T-helper 2 cell treated with Interferon-gamma antibody and Interleukin-4, amounts not matched to agents 5 μg/mL and 100 μg/mL, for 36 hours (primary cell): Measurements from ENCODE around the gene ETFA.
A peak's percentile ranks its signal among the peaks of the same experiment; 100 is the strongest.

ENCODE experiments used
- DNase-seq: peaks from one replicate; pipeline ENCODE4 v3.0.0; 2021; ENCODE audit warnings: low spot score
- H3K27ac Mint-ChIP-seq: one replicate; pipeline ENCODE4 v1.8.0; 2021; ENCODE audit warnings: mild to moderate bottlenecking, mixed read lengths
- H3K27me3 Mint-ChIP-seq: one replicate; pipeline ENCODE4 v1.8.0; 2021; ENCODE audit warnings: low read depth, mixed read lengths
- H3K36me3 Mint-ChIP-seq: one replicate; pipeline ENCODE4 v1.8.0; 2021; ENCODE audit warnings: low read depth, mixed read lengths
- H3K4me1 Mint-ChIP-seq: one replicate; pipeline ENCODE4 v1.8.0; 2021; ENCODE audit warnings: low read depth, mixed read lengths
- H3K4me3 Mint-ChIP-seq: one replicate; pipeline ENCODE4 v1.8.0; 2022; ENCODE audit warnings: mild to moderate bottlenecking, moderate library complexity, mixed read lengths
- H3K9me3 Mint-ChIP-seq: one replicate; pipeline ENCODE4 v1.8.0; 2021; ENCODE audit warnings: mixed read lengths

ETFA gene

GRCh38 chr15:76200083-76200465 lies 111.2 kb downstream of the ETFA start:
- DNase-seq = no peak
- no peaks in the 10 kb centered on the region for H3K36me3 Mint-ChIP-seq
- H3K4me1 Mint-ChIP-seq = no peaks in the 10 kb centered on the region
- no peaks in the 10 kb centered on the region for H3K9me3 Mint-ChIP-seq
- no peak overlapping the region for H3K27ac Mint-ChIP-seq
- peaks cover 2% of the 10 kb centered on the region for H3K27me3 Mint-ChIP-seq
- H3K4me3 Mint-ChIP-seq = no peak overlapping the region

GRCh38 chr15:76199106-76200082 lies 111.9 kb downstream of the ETFA start:
- Mint-ChIP-seq H3K27ac (no peak overlapping the region), H3K4me3 (no peak overlapping the region), H3K36me3 (no peaks in the 10 kb centered on the region), H3K4me1 (no peaks in the 10 kb centered on the region), H3K9me3 (no peaks in the 10 kb centered on the region), H3K27me3 (peaks cover 2% of the 10 kb centered on the region)
- no peak for DNase-seq

GRCh38 chr15:76198456-76199105 lies 112.7 kb downstream of the ETFA start:
- no peak for DNase-seq
- H3K27ac Mint-ChIP-seq = no peak overlapping the region

GRCh38 chr15:76197703-76198455 lies 113.4 kb downstream of the ETFA start:
- no peaks in the 10 kb centered on the region for H3K36me3 Mint-ChIP-seq
- no peak for DNase-seq
- no peak overlapping the region for H3K27ac Mint-ChIP-seq
- H3K4me3 Mint-ChIP-seq = no peak overlapping the region
- H3K4me1 Mint-ChIP-seq = no peaks in the 10 kb centered on the region
- no peaks in the 10 kb centered on the region for H3K9me3 Mint-ChIP-seq
- H3K27me3 Mint-ChIP-seq = peaks cover 2% of the 10 kb centered on the region

More at GRCh38 chr15:76198456-76199105, 112.7 kb downstream of the ETFA start:
- no peaks in the 10 kb centered on the region for H3K4me1 Mint-ChIP-seq
- H3K4me3 Mint-ChIP-seq = no peak overlapping the region
- H3K9me3 Mint-ChIP-seq = no peaks in the 10 kb centered on the region
- peaks cover 2% of the 10 kb centered on the region for H3K27me3 Mint-ChIP-seq
- no peaks in the 10 kb centered on the region for H3K36me3 Mint-ChIP-seq

GRCh38 chr15:76196269-76197231 lies 114.7 kb downstream of the ETFA start:
- no peak for DNase-seq
- no peak overlapping the region for H3K4me3 Mint-ChIP-seq
- no peaks in the 10 kb centered on the region for H3K36me3 Mint-ChIP-seq
- H3K27ac Mint-ChIP-seq = no peak overlapping the region
- H3K4me1 Mint-ChIP-seq = no peaks in the 10 kb centered on the region
- no peaks in the 10 kb centered on the region for H3K9me3 Mint-ChIP-seq
- H3K27me3 Mint-ChIP-seq = peaks cover 7% of the 10 kb centered on the region

GRCh38 chr15:76195506-76196268 lies 115.6 kb downstream of the ETFA start:
- no peaks in the 10 kb centered on the region for H3K9me3 Mint-ChIP-seq
- peaks cover 7% of the 10 kb centered on the region for H3K27me3 Mint-ChIP-seq
- no peak overlapping the region for H3K4me3 Mint-ChIP-seq
- no peaks in the 10 kb centered on the region for H3K36me3 Mint-ChIP-seq
- no peak for DNase-seq
- no peak overlapping the region for H3K27ac Mint-ChIP-seq
- H3K4me1 Mint-ChIP-seq = peaks cover 4% of the 10 kb centered on the region

GRCh38 chr15:76193934-76194333 lies 117.3 kb downstream of the ETFA start:
- Mint-ChIP-seq H3K27ac (no peak overlapping the region), H3K36me3 (no peaks in the 10 kb centered on the region), H3K27me3 (peaks cover 24% of the 10 kb centered on the region), H3K9me3 (no peaks in the 10 kb centered on the region), H3K4me3 (no peak overlapping the region), H3K4me1 (peaks cover 9% of the 10 kb centered on the region)
- DNase-seq = no peak

- Mint-ChIP-seq H3K27me3 (peaks cover 34% of the 10 kb centered on the region), H3K9me3 (no peaks in the 10 kb centered on the region), H3K36me3 (no peaks in the 10 kb centered on the region), H3K4me3 (no peak overlapping the region), H3K4me1 (peaks cover 9% of the 10 kb centered on the region), H3K27ac (no peak overlapping the region)
- no peak for DNase-seq
Observed at GRCh38 chr15:76192715-76193114, 118.6 kb downstream of the ETFA start.

- peaks cover 9% of the 10 kb centered on the region for H3K4me1 Mint-ChIP-seq
- H3K27me3 Mint-ChIP-seq = peaks cover 34% of the 10 kb centered on the region
- no peak for DNase-seq
- no peak overlapping the region for H3K4me3 Mint-ChIP-seq
- H3K36me3 Mint-ChIP-seq = no peaks in the 10 kb centered on the region
- no peak overlapping the region for H3K27ac Mint-ChIP-seq
- H3K9me3 Mint-ChIP-seq = no peaks in the 10 kb centered on the region
Observed at GRCh38 chr15:76191539-76192244, 119.6 kb downstream of the ETFA start.

- H3K27ac Mint-ChIP-seq = no peak overlapping the region
- no peaks in the 10 kb centered on the region for H3K9me3 Mint-ChIP-seq
- peaks cover 9% of the 10 kb centered on the region for H3K4me1 Mint-ChIP-seq
- no peaks in the 10 kb centered on the region for H3K36me3 Mint-ChIP-seq
- peaks cover 37% of the 10 kb centered on the region for H3K27me3 Mint-ChIP-seq
- peak overlapping the region; percentile 3 for H3K4me3 Mint-ChIP-seq
- DNase-seq = peak; percentile 64
Observed at GRCh38 chr15:76190751-76191538, 120.3 kb downstream of the ETFA start.

- Mint-ChIP-seq H3K27me3 (peaks cover 40% of the 10 kb centered on the region), H3K4me3 (peak overlapping the region; percentile 3), H3K36me3 (no peaks in the 10 kb centered on the region), H3K9me3 (no peaks in the 10 kb centered on the region), H3K27ac (no peak overlapping the region), H3K4me1 (peaks cover 9% of the 10 kb centered on the region)
- no peak for DNase-seq
Observed at GRCh38 chr15:76190070-76190564, 121.2 kb downstream of the ETFA start.
